ENCODE data around the gene P2RY4.
"Not testable (repeated sequence)": the region's sequence is repeated elsewhere in the genome, so short reads cannot be mapped to it uniquely, and the experiment has no call there.

P2RY4 gene

DNA sequence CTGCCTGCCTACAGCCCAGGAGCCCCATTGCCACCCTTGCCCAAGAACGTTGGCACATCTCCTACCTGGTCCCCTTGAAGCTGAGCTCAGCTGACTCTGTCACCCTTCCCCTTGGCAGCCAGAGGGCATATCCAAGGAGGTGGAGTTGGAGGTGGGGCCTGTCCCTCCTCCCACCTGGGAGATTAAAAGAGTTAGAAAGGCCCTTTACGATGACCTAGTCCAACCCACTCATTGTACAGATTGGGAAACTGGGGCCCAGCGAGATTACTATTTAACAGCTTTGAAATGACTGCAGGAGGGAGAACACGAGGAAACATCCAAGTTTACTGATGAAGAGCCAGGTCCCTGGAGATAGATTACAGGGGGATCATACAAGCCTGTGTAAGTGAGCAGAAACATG lies at the start of gene P2RY4:
P2RY4 (minus strand) TSS at position 101 of the 400 bp plus-strand sequence. CDS start 580 bp downstream, outside the sequence.
- DNase-seq: no peak

GRCh38 chrX:70301716-70302115 lies 41.7 kb upstream of the P2RY4 start:
- no peak for DNase-seq

DNA sequence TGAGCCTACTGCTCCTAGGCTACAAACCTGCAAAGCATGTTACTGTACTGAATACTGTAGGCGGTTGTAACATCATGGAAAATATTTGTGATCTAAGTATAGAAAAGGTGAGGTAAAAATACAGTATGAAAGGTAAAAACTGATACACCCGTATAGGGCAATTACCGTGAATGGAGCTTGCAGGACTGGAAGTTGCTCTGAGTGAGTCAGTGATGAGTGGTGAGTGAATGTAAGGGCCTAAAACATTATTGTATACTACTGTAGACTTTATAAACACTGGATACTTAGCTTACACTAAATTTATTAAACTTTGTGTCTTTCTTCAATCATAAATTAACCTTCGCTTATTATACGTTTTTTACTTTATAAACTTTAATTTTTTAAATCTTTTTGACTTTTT lies 33.6 kb upstream of the P2RY4 start:
- no peak for DNase-seq

DNA sequence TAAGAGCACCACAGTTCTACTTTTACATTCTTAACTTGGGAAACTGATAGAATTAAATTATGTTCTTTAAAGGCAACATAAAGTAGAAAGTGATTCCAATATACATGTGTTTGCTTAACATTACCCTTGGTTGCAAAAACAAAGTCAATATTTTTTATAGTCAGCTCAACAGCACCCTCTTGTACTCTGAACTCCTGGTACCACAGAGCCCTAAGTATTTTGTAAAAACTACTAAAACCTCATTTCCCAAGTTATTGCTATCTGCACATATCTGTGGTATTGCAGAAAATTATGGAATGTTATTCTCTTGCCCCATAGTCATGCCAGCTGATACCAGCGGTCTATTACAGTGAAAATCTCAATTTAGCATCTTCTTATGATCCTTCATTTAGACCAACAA lies 32.8 kb upstream of the P2RY4 start:
- no peak for DNase-seq

DNA sequence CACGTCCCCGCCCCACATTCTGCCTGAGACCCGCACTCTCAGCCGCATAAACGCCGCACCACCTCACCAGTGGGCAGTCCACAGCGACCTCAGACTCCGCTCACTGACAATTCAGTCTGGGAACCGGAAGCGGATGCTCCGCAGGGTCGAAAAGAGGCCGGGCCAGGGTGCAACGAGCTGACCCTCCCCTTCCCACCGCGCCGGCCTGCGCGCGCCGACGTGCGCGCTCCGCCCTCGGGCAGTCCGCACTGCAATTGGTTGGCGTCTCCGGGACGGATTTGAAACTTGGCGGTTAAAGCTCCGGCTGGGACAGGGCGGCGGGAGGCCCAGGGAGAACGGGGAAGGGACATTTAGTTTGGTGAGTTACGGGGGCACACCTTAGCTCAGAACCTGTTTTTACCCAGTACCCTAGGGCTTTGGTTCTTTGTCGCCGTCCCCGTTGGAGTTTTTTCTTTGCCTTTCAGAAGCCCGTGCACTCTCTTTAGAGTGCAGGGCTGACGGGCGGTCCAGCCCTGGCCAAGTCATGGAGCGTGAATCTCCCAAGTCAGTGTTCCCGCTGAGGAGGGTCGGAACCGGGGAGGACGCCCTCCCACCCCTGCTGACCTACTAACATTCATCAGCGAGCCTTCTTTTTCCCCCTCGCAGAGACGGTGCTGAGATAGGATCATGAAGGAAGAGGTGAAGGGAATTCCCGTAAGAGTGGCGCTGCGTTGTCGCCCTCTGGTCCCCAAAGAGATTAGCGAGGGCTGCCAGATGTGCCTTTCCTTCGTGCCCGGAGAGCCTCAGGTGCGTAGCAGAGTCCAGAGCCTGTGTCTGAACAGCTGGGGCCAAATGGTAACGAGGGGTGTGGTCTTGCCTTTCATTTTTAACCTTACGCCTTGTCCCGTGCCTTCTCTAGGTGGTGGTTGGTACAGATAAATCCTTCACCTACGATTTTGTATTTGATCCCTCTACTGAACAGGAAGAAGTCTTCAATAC lies 30.1 kb upstream of the P2RY4 start, which contains the start of the genes KIF4A and PDZD11:
KIF4A (plus strand) TSS at position 312 of the 978 bp plus-strand sequence; CDS start at position 667, 355 bp downstream.
PDZD11 (minus strand) TSS at position 135 of the 978 bp plus-strand sequence. CDS start 586 bp downstream, outside the sequence.
- DNase-seq: peak; percentile 91

- no peak for DNase-seq
Measured at GRCh38 chrX:70289168-70289792, 29.3 kb upstream of the P2RY4 start.

GRCh38 chrX:70281951-70282350 lies 21.9 kb upstream of the P2RY4 start, which contains the start of gene RAB41:
Gene RAB41, plus strand, starts transcription at chrX:70282172. Its CDS starts 46 bp downstream, at chrX:70282218.
- DNase-seq: no peak

GRCh38 chrX:70280573-70280972 lies 20.6 kb upstream of the P2RY4 start:
- DNase-seq: no peak

GRCh38 chrX:70279081-70279480 lies 19.1 kb upstream of the P2RY4 start:
- DNase-seq: no peak

DNA sequence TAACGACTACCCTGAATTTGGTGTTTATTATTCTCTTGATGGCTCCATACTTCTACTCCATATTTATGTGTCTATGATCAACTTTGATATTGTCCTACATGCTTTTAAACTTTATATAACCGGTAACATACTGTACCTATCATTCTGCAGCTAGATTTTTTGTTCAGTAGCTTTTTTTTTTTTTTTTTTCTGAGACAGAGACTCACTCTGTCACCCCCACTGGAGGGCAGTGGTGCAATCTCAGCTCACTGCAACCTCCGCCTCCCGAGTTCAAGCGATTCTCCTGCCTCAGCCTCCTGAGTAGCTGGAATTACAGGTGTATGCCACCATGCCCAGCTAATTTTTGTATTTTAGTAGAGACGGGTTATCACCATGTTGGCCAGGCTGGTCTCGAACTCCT lies 14.0 kb upstream of the P2RY4 start:
- not testable (repeated sequence) for DNase-seq

GRCh38 chrX:70268034-70268433 lies 8.0 kb upstream of the P2RY4 start, which contains the start of gene ARR3:
Gene ARR3, plus strand, starts transcription at chrX:70268334. Its CDS starts 1,052 bp downstream, at chrX:70269386.
- no peak for DNase-seq

- DNase-seq: no peak
Measured at GRCh38 chrX:70264784-70265183, 4.8 kb upstream of the P2RY4 start.

DNA sequence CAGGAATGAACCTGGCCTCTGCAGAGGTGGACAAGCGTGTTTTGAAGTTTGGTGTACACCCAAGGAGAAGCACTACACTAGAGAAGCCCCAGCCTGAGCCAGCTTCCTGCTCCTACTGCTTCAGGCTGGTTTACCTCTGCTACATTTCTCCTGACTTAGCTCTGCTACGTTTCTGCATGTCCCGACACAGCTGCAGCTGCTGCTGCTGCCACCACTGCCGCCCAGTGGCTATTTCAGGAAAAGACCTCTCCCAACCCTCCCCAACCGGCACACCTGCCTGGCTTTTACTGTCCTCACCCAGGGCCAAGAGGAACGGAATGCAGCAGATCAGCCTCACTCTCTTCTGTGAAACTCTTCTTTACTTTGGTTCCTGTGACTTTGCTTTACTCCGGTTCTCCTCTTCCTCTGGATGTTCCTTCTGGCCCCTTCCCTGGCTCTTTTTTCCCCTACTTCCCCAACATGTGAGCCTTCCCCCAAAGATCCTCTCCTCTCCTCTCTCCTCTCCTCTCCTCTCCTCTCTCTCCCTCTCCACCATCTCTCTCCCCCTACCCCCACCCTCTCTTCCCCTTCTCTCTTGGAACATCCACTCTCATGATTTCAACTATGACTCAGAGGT lies 3.1 kb upstream of the P2RY4 start:
- DNase-seq: peak; percentile 16

DNA sequence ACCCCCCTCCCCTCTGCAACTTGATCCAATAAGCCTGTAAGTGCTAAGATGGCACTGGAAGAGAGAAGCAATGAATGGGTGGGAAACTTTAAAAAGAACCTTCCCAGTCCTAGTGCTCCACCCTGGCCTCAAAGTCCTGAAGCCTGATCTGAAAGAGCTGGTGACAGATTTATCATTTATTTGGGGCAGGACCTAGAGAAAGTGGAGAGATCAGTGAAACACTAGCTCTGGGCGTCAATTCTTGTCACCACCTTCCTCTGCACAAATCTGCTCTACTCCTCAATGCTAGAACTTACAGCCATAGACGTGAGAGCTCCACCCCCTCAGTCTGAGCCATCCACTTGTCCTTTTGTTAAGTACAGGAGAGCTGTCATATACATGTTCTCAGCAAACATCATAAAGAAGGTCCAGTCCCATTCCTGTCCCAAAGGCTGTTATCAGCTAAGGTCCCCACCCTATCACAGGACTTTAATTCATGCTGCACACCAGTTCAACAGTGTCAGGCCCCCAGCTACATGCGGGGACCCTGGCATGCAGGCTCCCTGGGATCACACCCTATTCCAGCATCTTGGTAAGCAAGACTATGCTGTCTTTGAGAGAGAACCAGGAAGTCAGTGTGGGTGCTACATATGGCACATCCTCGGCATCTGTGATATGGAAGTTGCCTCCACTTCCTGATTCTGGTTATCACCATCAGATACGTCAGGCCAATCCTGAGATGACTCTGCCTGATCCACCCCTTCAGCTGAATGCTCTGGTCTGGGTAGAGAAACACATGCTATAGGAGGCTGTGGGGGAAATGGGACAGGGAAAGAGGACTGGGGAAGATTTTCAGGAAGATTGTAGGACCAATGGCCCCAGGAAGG lies 2.3 kb downstream of the P2RY4 start:
- no peak for DNase-seq

- no peak for DNase-seq
Measured at GRCh38 chrX:70255452-70255851, 4.6 kb downstream of the P2RY4 start.

DNA sequence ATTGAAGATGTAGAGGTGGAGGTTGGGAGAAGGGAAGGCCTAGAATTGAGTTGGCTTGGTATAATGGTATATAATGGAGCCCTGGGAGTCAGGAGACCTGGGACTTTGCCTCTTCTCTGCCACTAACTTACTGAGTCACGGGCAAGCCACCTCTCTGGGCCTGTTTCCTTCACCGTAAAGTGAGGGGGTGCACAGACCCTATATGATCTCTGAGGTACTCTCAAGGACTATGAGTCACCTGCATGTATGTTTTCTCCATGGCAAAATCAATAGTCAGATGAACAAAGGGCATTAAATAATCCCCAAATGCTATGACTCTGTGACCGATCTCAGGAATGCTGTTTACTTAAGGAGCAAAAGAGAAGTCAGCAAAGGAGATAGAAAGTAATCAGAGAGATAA lies 5.1 kb downstream of the P2RY4 start:
- DNase-seq: no peak

DNA sequence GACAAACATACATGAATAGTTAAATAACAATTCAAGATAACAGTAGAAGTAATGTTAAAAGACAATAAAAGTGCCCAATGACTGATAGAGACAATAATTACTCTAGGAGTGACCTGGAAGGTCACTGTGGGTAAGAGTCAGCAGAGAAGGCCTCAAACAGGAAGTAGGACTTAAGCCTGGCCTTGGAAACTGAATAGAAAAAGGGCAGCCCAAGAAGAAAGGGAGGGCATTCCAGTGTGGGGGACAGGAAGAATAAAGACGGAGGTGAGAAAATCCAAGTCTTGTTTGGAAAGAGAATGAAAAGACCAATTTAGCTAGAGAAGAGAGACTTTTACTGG lies 6.0 kb downstream of the P2RY4 start:
- DNase-seq: no peak

DNA sequence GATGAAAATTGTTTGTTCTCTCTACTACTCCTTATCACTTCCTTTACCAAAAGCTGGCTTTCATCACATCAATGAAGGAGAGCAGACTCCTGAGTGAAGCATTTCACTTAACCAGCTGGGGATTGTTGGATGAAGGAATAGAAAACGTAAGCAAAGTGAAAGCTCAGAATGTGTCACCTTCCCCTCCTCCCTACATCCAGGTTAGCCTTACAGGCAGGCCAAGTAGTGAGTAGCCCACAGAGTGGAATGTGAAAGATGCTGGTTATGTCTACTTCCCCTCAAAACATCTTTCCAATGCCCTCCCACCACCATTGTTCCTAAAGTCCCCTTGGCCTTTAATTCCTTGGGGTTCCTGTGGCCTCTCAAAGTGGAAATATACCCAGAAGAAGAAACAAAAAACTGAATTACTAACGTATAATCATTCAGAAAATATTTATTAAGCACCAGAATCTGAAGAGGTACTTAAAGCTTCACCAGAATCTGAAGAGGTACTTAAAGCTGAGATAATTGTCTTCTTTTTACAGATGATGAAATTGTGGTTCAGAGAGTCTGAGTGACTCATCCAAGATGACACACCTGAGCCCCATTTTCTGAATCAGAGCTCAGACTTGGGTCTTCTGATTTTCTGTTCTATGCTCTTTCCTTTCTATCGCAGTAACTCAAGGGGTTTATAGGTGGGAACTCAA lies 6.5 kb downstream of the P2RY4 start:
- no peak for DNase-seq

DNA sequence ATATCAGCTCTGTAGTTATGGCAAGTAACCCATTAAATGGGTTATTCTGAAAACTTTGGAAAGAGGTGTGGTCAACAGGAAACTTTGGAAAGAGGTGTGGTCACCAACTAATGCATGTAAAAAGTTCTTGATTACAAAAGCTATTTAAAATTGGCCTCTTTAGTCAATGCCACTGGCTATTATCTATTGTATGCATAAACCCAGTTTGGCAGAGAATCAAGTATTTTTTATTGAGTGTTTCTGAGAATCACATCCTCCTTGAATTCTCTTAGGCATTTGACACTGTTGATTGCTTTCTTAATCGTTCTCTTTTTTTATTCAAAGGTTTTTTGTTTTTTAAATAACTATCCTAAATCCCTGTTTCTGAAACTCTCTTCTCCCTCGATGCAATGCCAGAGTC lies 7.5 kb downstream of the P2RY4 start:
- DNase-seq: no peak

GRCh38 chrX:70247252-70247651 lies 12.8 kb downstream of the P2RY4 start:
- no peak for DNase-seq

GRCh38 chrX:70244881-70245280 lies 15.1 kb downstream of the P2RY4 start:
- DNase-seq: no peak

DNA sequence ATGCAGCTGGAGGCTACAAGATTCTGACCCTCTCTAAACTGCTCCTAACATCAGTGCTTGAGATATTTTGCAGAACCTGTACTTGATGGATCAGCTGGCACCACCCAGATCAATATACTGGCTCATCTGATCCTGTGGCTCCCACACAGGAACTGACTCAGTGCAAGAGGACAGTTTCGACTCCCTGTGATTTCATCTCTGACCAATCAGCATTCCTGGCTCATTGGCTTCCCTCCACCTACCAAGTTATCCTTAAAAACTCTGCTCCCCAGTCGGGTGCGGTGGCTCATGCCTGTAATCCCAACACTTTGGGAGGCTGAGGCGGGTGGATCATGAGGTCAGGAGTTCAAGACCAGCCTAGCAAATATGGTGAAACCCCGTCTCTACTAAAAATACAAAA lies 16.4 kb downstream of the P2RY4 start:
- DNase-seq: not testable (repeated sequence)

Measured in right hindlimb (tissue), 1 donor.